Activated effector memory CD4-positive, alpha-beta T cell treated with anti-CD3 and anti-CD28 coated beads, Interleukin-2, amount 50 U/mL, for 16 hours (primary cell): ENCODE measurements around the gene ACOX1.

ENCODE experiments used
- DNase-seq: peaks from one replicate; pipeline ENCODE4 v3.0.0-alpha.2; 2020

The ACOX1 gene

GRCh38 chr17:75927286-75927922 lies 51.6 kb downstream of the ACOX1 start:
- DNase-seq: no peak

- DNase-seq: no peak
Observed at GRCh38 chr17:75926456-75926855, 52.5 kb downstream of the ACOX1 start.

- no peak for DNase-seq
Observed at GRCh38 chr17:75925912-75926311, 53.1 kb downstream of the ACOX1 start.

DNA sequence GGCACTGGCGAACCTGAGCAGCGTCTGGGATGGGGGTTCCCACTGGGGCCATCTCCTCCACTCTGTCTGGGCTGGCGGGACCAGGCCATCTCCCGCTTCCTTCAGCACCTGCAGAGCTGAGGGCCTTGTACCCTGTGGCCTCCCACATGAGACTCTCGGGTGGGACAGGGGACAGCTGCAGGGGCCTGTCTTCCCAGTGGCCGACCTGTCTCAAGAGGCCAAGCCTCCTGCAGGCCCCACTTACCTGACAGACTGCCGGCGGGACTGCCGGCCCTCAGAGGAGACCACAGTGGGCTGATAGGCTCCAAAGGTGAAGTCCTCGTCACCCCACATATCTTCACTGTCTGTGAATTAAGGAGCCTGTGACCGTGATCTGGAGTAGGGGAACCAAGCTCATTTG lies 53.9 kb downstream of the ACOX1 start:
- no peak for DNase-seq

DNA sequence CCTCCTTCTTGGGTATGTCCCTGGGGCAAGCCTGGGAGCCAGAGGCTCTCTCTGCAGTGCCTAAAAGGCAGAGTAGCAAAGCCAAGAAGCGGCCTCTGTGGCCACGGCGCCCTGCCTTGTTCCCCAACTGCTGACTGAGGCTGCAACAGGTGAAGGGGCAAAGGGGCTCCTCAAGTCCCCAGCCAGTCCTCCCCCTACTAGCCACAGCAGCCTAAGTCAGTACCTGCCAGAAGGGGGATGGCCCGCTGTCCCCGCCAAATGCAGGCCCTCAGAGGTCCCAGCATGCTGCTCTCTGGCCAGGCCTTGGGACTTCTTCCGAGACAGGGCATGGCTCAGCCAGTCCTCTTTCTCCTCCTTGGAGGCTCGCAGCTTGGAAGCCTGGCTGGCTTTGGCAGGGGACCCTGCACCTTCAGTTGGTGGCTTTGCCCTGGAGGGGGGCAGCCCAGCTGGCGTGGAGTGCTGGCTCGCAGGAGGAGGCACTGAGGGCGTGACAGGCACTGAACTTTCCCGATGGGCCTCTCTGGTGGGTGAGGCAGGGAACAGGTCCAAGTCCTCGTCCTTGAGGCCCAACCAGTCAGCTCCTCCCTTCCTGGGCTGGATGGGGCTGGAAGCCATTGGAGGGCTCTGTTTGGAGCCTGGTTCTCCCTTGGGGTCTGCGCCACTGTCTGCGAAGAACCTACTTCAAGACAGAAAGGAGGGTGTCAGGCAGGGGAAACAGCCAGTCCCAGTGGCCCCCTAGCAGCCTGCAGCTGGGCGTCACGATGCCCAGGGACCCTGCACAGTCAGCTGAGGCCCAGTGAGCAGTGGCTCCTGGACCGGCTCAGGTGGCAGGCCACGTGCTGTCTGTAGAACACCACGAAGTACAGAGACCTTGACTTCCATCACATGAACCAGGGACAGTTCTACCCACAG lies 55.7 kb downstream of the ACOX1 start:
- DNase-seq: no peak

DNA sequence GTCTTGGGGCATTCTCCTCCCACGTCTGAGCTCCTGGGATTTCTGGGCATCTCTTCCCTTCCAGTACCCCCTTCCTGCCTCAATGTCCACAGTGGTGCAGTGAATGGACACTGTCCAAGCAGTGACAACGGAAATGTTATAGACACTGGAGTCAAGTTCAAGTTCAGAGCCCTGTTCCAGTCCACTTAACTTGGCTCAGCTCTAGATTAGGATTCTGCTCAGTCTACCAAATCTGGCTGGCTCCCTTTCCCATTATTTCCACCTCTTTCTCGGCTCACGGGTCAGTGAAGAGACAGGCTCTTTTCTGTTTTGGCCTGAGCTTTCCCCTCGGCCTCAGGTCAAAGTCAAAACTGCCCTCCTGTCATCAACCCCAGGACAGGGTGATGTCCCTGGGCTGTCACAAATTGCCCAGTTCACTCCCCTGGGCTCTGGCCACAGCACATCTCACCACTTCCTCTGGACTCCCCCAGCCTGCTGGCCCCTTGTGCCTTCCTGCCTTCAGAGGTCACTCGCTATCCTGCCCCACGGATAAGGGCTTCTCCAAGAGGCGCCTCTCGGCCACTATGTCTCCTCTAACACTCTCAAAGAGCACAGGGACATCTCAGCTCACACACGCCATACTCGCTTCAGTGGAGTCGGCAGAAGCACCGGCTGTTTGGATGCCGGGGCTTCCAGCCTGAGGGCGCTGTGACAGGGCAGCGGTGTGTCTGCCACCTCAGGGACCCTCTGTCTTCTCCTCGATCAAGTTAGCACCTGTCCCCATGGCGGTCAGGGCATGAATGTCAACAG lies 56.6 kb downstream of the ACOX1 start:
- no peak for DNase-seq

DNA sequence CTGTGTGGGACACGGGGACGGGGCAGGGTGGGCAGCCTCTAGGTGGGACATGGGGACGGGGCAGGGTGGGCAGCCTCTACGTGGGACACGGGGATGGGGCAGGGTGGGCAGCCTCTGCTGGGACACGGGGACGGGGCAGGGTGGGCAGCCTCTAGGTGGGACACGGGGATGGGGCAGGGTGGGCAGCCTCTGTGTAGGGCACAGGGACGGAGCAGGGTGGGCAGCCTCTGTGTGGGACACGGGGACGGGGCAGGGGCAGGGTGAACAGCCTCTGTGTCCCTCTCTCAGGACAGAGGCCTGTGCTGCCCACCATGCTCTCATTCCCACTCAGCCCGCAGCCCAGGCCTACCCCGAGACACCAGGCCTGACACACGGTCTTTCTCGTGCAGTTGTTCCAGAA lies 57.4 kb downstream of the ACOX1 start:
- DNase-seq: no peak

DNA sequence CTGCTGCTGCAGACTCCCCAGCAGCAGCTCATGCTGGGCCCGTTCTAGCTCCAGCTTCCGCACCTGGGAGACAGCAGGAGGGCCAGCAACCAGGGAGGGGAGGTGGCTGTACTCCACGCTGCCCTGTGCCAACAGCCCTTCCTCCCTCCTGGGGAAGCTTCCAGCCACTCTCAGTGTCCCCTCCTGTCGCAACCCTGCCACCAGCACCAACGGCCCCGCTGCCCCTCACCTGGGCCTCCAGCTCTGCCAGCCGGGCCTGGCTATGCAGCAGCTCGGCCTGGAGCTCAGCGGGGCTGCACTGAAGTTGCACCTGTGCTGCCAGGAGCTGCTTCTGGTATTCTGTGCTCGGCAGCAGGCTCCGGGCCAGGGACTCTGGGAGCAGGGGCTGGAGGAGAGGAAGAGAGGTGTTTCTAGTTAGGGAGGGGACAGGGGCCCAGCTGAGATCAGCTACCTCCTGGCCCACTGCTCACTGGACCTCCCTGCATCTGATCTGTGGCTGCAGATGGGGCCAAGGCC lies 58.9 kb downstream of the ACOX1 start:
- DNase-seq: no peak

DNA sequence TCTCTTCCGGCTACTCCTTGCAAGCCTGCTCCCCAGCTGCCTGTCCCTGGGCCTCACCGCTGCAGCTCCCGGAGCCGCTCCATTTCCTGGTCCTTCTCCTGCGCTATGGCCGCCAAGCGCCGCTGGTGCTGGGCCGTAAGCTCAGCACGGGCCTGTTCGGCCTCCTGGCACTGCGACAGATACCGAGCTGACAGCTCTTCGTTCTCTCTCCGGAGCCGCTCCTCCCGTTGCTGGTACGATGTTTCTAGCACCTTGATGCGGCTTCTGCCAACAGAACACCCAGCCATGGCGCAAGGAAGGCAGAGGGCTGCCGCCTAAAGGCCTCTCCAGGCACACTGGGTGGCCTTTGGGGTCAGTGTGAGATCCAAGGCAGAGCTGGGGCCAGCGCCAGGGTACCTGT lies 59.4 kb downstream of the ACOX1 start:
- no peak for DNase-seq

DNA sequence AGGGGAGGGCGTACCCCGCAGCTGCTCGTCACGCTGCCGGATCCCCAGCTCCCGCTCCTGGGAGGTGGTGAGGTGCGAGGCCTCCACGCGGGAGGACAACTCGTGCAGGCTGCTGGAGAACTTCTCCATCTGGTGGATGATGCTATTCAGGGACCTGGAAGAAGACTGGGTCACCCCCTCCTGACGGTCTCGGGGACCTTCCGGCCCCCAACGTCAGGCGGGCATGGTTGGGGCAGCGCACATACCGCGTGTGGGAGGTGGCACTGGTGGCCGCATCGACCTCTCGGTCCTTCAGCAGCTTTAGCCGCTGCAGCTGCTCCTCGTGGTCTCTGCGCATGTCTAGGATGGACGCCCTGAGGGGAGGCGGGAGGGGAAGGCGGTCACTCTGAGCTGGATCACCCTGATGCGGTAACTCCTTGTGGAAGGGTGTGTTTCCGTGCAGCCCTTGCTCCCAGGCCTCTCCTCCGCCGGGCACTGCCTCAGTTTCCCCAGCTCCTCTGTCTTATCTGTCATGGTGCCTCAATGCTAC lies 61.0 kb downstream of the ACOX1 start:
- DNase-seq: no peak

- no peak for DNase-seq
Observed at GRCh38 chr17:75917141-75917916, 61.6 kb downstream of the ACOX1 start.

DNA sequence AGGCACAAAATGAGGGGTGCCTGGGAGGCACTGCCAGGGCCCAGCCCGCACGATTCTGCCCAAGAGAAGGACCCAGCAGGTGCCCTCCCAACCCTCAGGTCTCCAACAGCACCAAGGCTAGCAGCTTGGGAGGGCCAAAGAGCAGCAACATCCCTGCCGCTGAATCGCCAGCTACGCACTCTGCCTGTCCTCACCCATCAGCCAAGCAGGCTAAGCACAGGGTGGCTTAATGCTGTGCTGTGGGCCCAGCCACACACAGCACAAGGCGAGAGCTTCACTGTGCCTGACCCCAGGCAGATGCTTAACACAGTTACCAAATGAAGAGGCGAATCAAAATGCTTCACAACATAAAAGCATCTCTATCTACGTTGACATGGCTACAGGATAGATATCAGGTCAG lies 63.7 kb downstream of the ACOX1 start:
- no peak for DNase-seq

DNA sequence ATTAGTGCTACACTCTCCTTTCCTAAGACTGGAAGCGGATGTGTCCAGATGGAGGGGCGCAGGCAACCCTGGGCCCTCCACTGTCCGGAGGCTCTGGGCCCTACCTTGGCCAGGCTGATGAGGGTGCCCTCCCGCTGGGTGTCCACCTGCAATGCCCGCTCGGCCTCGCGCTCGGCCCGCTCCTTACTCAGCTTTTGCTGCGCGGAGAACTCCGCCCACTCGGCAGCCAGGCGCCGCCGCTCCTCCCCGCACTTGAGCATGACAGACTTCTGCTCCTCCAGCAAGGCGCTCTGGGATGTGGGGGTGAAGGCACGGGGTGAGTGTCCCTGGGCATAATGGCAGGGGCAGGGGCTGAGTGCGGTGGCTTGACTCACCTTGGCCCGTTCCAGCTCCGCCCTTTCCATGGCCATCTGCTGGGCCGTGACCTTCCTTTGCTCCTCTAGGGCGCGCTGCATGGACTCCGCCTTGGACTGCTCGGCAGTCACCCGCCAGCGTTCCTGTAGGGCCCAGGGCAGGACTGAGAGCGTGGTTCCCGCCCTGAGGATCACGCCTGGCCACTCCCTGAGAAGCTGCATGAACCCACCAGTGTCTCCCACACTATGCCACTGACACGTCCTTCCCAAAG lies 64.2 kb downstream of the ACOX1 start:
- DNase-seq: no peak

- DNase-seq: no peak
Observed at GRCh38 chr17:75913537-75914210, 65.3 kb downstream of the ACOX1 start.

DNA sequence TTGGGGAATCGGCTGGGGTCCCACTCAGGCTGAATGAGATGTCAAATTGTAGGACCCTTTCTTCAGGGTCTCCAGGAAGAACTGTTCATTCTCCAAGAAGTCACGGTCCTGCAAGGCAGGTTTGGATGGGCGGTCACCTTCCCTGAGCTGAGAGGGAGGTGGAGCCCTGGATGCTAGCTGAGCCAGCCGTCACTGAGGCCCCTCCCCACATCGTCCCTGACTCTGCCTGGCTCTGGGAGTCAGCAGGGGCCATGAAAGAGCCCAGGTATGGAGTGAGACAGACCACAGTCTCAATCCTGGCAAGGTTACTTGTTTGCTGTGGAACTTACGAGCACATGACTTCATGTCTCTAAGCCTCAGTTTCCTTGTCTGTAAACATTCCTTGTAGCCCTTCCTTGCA lies 68.3 kb downstream of the ACOX1 start:
- DNase-seq: no peak

GRCh38 chr17:75909812-75910274 lies 69.1 kb downstream of the ACOX1 start:
- no peak for DNase-seq

DNA sequence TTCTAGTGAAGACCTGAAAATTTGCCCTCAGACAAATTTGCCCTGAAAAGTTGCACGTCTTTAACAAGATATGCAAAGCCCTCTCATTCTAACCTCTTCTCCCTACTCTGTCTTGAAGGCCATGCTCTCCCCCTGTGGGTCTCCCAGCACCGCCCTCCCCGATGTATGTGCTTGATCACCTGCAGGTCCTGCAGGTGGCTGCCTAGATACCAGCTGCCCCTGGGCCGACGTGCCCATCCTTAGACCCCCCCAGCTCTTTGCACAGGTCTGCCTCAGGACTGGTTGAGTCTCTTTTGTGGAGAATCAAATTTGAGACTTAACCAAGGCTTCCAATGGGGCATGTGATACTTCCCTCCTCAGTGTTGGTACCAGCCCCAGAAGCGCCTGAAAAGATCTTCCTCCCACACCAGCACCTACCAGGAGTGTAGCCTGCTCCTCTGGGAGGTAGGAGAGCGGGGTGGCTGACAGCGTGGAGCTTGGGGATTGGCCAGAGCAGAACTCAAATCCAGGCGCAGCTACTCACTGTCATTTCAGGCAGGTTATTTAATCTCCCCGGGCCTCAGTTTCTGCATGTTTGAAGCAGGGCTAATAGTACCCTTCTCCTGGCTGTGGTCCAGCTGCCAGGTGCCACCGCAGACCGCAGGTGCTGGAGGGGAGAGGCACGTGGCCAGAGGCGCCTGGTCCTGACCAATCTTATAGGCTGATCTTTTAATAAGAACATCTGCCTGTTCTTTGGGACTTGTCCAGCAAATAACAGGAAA lies 69.7 kb downstream of the ACOX1 start:
- no peak for DNase-seq

DNA sequence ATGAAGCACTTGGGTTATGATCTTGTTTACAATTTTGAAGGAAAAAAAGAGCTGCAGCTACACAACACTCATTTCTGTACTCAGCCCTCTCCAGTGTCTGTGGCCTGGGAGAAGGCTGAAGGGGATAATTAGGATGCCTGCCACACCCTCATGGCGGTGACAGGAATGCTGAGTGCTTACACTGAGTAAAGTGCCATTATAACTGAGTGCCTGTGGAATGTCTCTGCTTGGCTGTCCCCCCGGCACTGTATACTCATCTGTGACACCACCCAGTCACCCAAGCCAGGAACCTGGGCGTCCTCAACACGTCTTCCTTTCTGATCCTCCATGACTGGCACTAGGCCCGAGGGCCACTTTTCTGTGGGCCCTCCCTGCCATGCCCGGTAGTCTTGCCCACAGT lies 70.8 kb downstream of the ACOX1 start:
- no peak for DNase-seq

GRCh38 chr17:75906143-75906884 lies 72.7 kb downstream of the ACOX1 start:
- DNase-seq: no peak
